ENCODE data around the gene ERCC2. TPM values are rescaled to one million over a fixed set of nuclear protein-coding genes. Genes with fewer than 3 reads are reported as not detected.

The ERCC2 gene
- total and polyA plus RNA-seq, 3 donors from 2014 or later: 37.5 to 49.8 (median 46.4) TPM

DNA sequence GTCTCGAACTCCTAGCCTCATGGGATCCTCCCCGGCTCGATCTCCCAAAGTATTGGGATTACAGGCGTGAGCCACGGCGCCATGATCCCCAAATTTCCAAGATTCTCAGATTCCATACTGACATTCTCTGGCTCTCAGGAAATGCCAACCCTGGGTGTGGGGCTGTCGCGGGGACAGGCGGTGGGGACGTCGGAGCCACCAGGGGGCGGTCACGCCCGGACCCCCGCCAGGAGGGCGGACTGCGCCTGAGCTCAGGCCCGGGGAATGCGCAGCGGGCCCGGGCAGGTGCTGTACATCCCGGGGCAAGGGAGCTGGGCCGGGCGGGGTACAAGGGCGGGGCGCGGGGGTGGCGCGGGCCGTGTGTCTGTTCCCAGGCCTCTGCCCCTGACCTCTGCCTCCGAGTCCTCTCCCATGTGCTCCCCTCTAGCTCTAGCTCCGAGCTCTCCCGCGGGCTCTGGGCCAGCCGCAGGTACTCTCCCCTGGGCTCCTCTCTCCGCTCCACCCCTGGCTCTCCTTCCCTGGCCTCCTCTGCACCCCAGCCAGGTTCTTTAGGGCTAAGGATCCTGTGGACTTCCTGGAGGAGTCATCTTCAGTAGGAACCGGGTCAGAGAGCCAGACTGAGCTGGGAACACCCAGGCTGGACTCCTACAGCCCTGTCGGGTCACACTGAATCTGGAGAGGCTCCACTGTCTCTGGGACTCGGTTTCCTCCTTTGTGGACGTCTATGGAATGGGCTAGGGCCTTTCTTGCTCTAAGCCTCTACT is 32.1 kb upstream of the ERCC2 start:
- Histone ChIP-seq H3K9me3 (no peaks in the 10 kb centered on the region), H3K36me3 (ENCODE audit: low read depth, missing control alignments) (no peaks in the 10 kb centered on the region), H3K27ac (no peak overlapping the region), H3K4me3 (no peak overlapping the region), H3K27me3 (no peaks in the 10 kb centered on the region), H3K4me1 (peaks cover 26% of the 10 kb centered on the region)
- DNase-seq: no peak
- TF ChIP-seq POLR2A (IDR thresholded peaks at IDR 0.05) (no peak), CTCF (IDR thresholded peaks at IDR 0.05) (peak; percentile 15 to 57 (median 31))
- intact Hi-C loops (cut with DNase I; ENCODE audit: low total_unique reads): no loop called here
- WGBS, 2 donors: 24 to 43% methylated on average over 13 to 32 of the region's 40 CpGs

DNA sequence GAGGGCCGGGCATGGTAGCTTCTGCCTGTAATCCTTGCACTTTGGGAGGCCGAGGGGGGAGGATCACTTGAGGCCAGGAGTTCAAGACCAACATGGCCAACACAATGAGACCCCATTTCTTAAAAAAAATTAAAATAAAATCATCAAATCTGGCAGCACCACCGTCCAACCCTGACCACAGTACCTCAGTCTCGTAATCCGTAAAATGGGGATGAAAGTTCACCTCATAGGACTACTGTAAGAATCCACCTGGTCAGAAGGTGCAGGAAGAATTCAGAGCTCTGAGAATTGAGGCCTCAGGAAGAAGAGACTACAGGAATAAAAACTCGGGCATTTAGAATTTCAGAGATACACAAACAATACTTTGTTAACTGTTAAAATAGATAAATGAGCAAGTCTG is 31.4 kb upstream of the ERCC2 start:
- TF ChIP-seq POLR2A (IDR thresholded peaks at IDR 0.05) (no peak), CTCF (IDR thresholded peaks at IDR 0.05) (no peak)
- Histone ChIP-seq H3K9me3 (no peaks in the 10 kb centered on the region), H3K36me3 (ENCODE audit: low read depth, missing control alignments) (no peaks in the 10 kb centered on the region), H3K4me1 (peaks cover 20% of the 10 kb centered on the region), H3K27ac (no peak overlapping the region), H3K27me3 (no peaks in the 10 kb centered on the region), H3K4me3 (no peak overlapping the region)
- DNase-seq: no peak
- intact Hi-C loops (cut with DNase I; ENCODE audit: low total_unique reads): no loop called here
- 73 to 75% methylated on average over 6 of the region's 6 CpGs for WGBS, 2 donors

DNA sequence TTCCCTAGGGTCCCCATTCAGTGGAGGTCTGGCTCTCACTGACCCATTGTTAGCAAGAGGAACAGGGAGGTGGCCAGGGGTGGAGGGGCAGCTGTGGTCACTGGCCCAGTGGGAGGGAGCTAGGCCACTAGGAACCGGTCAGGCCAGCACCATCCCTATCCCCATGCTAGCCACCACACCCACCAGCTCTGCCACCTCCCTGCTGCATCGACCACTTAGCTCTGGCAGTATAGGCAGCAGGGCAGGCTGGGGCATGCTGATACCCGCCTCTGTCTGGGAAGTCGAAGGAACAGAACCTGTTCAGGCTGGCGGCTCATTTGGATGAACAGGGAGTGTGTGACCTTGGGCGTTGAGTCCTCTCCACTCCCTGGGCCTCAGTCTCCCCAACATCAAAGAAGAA is 29.8 kb upstream of the ERCC2 start:
- Histone ChIP-seq H3K4me1 (peaks cover 20% of the 10 kb centered on the region), H3K27ac (no peak overlapping the region), H3K4me3 (no peak overlapping the region), H3K9me3 (no peaks in the 10 kb centered on the region), H3K27me3 (no peaks in the 10 kb centered on the region), H3K36me3 (ENCODE audit: low read depth, missing control alignments) (no peaks in the 10 kb centered on the region)
- no peak for TF ChIP-seq POLR2A (IDR thresholded peaks at IDR 0.05)
- TF ChIP-seq CTCF (IDR thresholded peaks at IDR 0.05): no peak
- WGBS, 2 donors: 74 to 92% methylated on average over 6 of the region's 6 CpGs
- no peak for DNase-seq
- intact Hi-C loops (cut with DNase I; ENCODE audit: low total_unique reads): no loop called here

DNA sequence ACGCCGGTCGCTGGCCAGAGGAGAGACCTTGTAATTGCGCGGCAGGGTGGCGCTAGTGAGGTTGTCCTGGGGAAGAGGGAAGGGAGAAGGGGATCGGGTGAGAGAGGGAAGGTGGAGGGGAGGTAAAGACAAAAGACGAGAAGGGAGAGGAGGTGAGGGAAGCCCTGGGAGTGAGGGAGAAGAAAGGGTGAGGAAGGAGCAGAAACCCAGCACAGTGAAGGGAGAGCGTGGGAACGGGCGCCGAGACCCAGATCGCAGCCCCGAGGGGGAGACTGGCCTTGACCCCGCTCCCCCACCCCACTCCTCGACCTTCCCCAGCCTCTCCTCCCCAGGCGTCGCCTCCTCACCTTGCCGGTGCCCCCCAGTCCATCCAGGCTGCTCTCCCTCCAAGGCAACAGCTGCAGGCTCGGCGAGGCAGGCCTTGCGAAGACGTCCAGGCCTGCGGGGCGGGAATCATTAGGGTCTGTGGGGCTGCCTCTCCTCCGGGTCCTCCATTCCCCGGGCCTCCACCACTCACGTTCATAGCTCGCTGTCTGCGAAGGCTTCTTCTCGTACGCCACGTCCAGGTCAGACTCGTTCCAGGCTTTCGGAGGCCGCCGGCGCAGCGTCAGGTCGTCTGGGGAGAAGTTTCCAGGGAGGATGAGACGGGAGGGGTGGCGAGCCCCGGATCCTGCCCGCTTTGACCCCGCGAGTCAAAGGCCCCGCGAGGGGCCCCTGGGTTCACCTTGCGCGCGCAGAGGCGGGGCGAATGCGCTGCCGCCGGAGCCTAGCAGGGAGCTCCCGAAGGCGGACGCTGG is 25.6 kb upstream of the ERCC2 start:
- Histone ChIP-seq H3K4me1 (no peaks in the 10 kb centered on the region), H3K4me3 (no peak overlapping the region), H3K9me3 (no peaks in the 10 kb centered on the region), H3K27ac (no peak overlapping the region), H3K27me3 (no peaks in the 10 kb centered on the region), H3K36me3 (ENCODE audit: low read depth, missing control alignments) (no peaks in the 10 kb centered on the region)
- intact Hi-C loops (cut with DNase I; ENCODE audit: low total_unique reads): no loop called here
- DNase-seq: no peak
- 69 to 71% methylated on average over 34 to 59 of the region's 59 CpGs for WGBS, 2 donors
- TF ChIP-seq POLR2A (IDR thresholded peaks at IDR 0.05) (no peak), CTCF (IDR thresholded peaks at IDR 0.05) (no peak)

Measured in testis (tissue), 3 donors.